ENCODE results near the gene CCR6. TPM values are rescaled to one million over a fixed set of nuclear protein-coding genes. Genes with fewer than 3 reads are reported as not detected.

Gene CCR6
- total RNA-seq, 1 experiment from 2014 or later: not detected

GRCh38 chr6:167124753-167125152, 1.9 kb downstream of the CCR6 start:
- Histone ChIP-seq H4K20me1 (ENCODE audit: control insufficient read depth, insufficient read depth, insufficient read length) (no peaks in the 10 kb centered on the region), H3T11ph (ENCODE audit: low read length) (no peak overlapping the region), H2BK5ac (ENCODE audit: insufficient read length, low read length) (no peak overlapping the region), H4K5ac (ENCODE audit: insufficient read length, low read depth, low read length) (no peak overlapping the region), H3K4me1 (ENCODE audit: insufficient read depth, low read length) (no peaks in the 10 kb centered on the region), H4K8ac (replicated peaks; ENCODE audit: insufficient read length, low read depth, low read length) (no peak overlapping the region), H3K79me2 (ENCODE audit: insufficient read depth, low read length) (no peaks in the 10 kb centered on the region), H4K91ac (ENCODE audit: insufficient read length, low read depth, low read length) (no peak overlapping the region), H3K4me2 (ENCODE audit: insufficient read depth, insufficient read length, low read length) (no peak overlapping the region), H2BK20ac (ENCODE audit: low read depth, low read length, poor library complexity, severe bottlenecking) (no peak overlapping the region), H3K27me3 (ENCODE audit: insufficient read depth, low read length) (no peaks in the 10 kb centered on the region), H3K9me3 (ENCODE audit: control insufficient read depth, low read depth, low read length) (no peaks in the 10 kb centered on the region), H3K14ac (ENCODE audit: insufficient read depth, low read length) (no peak overlapping the region), H3K23me2 (ENCODE audit: insufficient read length, low read depth, low read length, poor library complexity, severe bottlenecking) (no peaks in the 10 kb centered on the region), H3K27ac (ENCODE audit: insufficient read length, low read depth, low read length) (no peak overlapping the region), H3K56ac (ENCODE audit: insufficient read length, low read depth, low read length) (no peak overlapping the region), H3K23ac (ENCODE audit: insufficient read length, low read depth, low read length) (no peak overlapping the region), H2BK120ac (ENCODE audit: low read depth, low read length, poor library complexity, severe bottlenecking) (no peak overlapping the region), H3K4ac (ENCODE audit: low read depth, low read length) (no peak overlapping the region), H3K9ac (ENCODE audit: extremely low read depth, insufficient read length, low read length) (no peak overlapping the region), H2AK5ac (ENCODE audit: insufficient read length, low read length) (no peak overlapping the region), H3K79me1 (ENCODE audit: insufficient read depth, low read depth, low read length, poor library complexity, severe bottlenecking) (no peaks in the 10 kb centered on the region), H3K18ac (ENCODE audit: insufficient read length, low read depth, low read length) (no peak overlapping the region), H2BK15ac (ENCODE audit: low read depth, low read length) (no peak overlapping the region), H2BK12ac (ENCODE audit: insufficient read length, low read depth, low read length) (no peak overlapping the region), H2AFZ (ENCODE audit: low read length) (no peak overlapping the region)
- no peak overlapping the region for H3K4me3 Mint-ChIP-seq
- H3K9me3 Mint-ChIP-seq: peaks cover 4 to 12% of the 10 kb centered on the region in 2 experiments; a peak in 3 of 5 replicates
- peaks cover 0 to 9% (median 3%) of the 10 kb centered on the region in 3 experiments; a peak in 3 of 7 replicates for H3K36me3 Mint-ChIP-seq (ENCODE audit: insufficient read depth in 1 of 3, low read depth in 3 of 3)
- DNase-seq: no peak
- TF ChIP-seq CTCF (conservative IDR thresholded peaks at IDR 0.05): no peak
- peaks cover 6 to 17% of the 10 kb centered on the region in 2 experiments for H3K4me1 Mint-ChIP-seq
- peaks cover 11% of the 10 kb centered on the region for H3K27me3 Mint-ChIP-seq (ENCODE audit: low read depth)
- WGBS (ENCODE audit: extremely low coverage, insufficient read length, low lambda C conversion rate): no CpG with 5 or more reads among the region's 5 CpGs
- H3K27ac Mint-ChIP-seq: no peak overlapping the region
